ENCODE data around the gene DUSP5. TPM values are rescaled to one million over a fixed set of nuclear protein-coding genes. Genes with fewer than 3 reads are reported as not detected.

Gene DUSP5
- total RNA-seq, 1 donor from 2014 or later, result 15.0 TPM

DNA sequence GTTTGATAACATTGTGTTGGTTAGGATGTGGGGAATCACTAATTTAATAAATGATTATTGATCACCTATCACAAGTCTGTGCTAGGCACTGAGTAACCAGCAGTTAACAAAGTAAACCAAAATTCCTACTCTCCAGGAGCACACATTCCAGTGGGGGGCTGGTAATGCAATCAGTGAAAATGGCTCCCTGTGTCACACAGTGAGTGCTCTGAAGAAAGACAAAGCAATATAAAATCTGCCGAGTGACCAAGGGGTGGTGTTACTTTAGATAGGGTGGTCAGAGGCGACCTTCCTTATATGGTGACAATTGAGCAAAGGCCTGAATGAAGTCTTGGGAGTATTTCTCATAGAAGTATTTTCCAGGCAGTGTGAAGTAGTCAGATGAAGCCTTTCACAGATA is 56.2 kb downstream of the DUSP5 start:
- no peaks in the 10 kb centered on the region for H3K9me3 ChIP-seq (replicated peaks)
- no peaks in the 10 kb centered on the region for H3K36me3 ChIP-seq
- no peak for DNase-seq
- H3K4me1 ChIP-seq, result no peaks in the 10 kb centered on the region
- H3K4me3 ChIP-seq, result no peak overlapping the region
- TF ChIP-seq, protein P1, sequence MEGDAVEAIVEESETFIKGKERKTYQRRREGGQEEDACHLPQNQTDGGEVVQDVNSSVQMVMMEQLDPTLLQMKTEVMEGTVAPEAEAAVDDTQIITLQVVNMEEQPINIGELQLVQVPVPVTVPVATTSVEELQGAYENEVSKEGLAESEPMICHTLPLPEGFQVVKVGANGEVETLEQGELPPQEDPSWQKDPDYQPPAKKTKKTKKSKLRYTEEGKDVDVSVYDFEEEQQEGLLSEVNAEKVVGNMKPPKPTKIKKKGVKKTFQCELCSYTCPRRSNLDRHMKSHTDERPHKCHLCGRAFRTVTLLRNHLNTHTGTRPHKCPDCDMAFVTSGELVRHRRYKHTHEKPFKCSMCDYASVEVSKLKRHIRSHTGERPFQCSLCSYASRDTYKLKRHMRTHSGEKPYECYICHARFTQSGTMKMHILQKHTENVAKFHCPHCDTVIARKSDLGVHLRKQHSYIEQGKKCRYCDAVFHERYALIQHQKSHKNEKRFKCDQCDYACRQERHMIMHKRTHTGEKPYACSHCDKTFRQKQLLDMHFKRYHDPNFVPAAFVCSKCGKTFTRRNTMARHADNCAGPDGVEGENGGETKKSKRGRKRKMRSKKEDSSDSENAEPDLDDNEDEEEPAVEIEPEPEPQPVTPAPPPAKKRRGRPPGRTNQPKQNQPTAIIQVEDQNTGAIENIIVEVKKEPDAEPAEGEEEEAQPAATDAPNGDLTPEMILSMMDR (IDR thresholded peaks at IDR 0.05; ENCODE audit: borderline replicate concordance), result no peak
- no peaks in the 10 kb centered on the region for H3K27me3 ChIP-seq (ENCODE audit: low read depth)
- H3K27ac ChIP-seq (replicated peaks), result no peak overlapping the region
- intact Hi-C loops (cut with micrococcal nuclease), result no loop called here

DNA sequence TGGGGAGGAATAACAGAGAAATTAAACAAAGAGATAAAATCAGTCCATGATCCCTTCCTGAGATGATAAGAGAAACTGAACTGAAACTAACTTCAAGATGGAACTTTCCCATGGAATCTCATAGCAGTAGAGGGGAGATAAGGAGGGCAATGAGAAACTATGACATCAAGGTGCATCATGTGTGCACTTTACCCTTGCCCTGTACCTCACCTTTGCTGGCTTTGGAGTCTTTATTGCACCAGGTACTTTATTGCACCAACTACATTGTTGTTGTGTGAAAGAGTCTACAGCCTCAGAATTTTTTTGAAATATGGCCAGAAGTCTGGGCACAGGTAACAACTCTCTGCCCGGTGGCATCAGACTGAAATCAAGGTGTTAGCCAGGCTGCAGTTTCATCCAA is 58.6 kb downstream of the DUSP5 start:
- no peak overlapping the region for H3K27ac ChIP-seq (replicated peaks)
- no peak overlapping the region for H3K4me3 ChIP-seq
- peaks cover 5% of the 10 kb centered on the region for H3K27me3 ChIP-seq (ENCODE audit: low read depth)
- TF ChIP-seq, protein P1 (IDR thresholded peaks at IDR 0.05; ENCODE audit: borderline replicate concordance), result no peak
- no peaks in the 10 kb centered on the region for H3K4me1 ChIP-seq
- intact Hi-C loops (cut with micrococcal nuclease), result no loop called here
- H3K36me3 ChIP-seq, result no peaks in the 10 kb centered on the region
- H3K9me3 ChIP-seq (replicated peaks), result no peaks in the 10 kb centered on the region
- DNase-seq, result no peak

DNA sequence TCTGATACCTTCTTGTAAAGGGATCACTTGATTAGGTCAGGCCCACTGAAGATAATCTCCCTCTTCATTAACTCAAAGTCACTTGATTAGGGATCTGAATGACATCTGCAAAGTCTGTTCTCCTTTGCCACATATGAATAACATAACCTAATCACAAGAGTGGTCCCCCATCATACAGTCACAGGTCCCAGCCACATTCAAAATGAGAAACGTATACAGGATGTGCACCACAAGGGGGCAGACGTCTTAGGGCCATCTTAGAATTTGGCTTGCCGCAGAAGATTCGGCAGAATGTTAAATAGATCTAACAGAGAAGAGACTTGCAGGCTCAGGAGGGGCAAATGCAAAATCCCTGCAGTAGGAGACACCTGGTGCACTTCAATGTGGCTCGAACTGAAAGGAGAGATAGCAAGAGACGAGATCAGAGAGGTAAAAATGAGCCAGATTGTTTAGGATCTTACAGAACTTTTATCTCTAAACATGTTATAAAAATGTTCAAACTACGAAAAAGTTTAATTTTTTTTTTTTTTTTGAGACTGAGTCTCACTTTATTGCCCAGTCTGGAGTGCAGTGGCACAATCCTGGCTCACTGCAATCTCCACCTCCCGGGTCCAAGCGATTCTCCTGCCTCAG is 59.4 kb downstream of the DUSP5 start:
- no peaks in the 10 kb centered on the region for H3K9me3 ChIP-seq (replicated peaks)
- intact Hi-C loops (cut with micrococcal nuclease), result no loop called here
- DNase-seq, result no peak
- H3K27ac ChIP-seq (replicated peaks), result no peak overlapping the region
- H3K4me3 ChIP-seq, result no peak overlapping the region
- no peaks in the 10 kb centered on the region for H3K4me1 ChIP-seq
- TF ChIP-seq, protein P1 (IDR thresholded peaks at IDR 0.05; ENCODE audit: borderline replicate concordance), result peak; percentile 80
- peaks cover 5% of the 10 kb centered on the region for H3K27me3 ChIP-seq (ENCODE audit: low read depth)
- no peaks in the 10 kb centered on the region for H3K36me3 ChIP-seq

DNA sequence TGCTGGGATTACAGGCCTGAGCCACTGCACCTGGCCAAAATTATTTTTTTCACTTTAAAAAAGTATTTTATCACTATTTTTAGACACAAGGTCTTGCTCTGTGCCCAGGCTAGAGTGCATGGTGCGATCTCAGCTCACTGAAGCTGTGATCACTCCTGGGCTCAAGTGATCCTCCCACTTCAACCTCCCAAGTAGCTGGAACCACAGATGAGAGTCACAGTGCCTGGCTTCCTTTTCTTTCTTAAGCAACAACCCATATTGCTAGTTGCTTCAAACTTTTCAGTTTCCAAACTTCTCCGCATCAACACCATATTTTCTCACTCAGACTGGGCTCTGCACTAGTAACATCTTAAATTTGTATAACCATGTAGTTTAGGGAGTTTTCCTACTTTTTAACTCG is 60.3 kb downstream of the DUSP5 start:
- DNase-seq, result no peak
- H3K27me3 ChIP-seq (ENCODE audit: low read depth), result peaks cover 7% of the 10 kb centered on the region
- no peak overlapping the region for H3K4me3 ChIP-seq
- H3K4me1 ChIP-seq, result no peaks in the 10 kb centered on the region
- TF ChIP-seq, protein P1 (IDR thresholded peaks at IDR 0.05; ENCODE audit: borderline replicate concordance), result no peak
- no peaks in the 10 kb centered on the region for H3K36me3 ChIP-seq
- intact Hi-C loops (cut with micrococcal nuclease), result no loop called here
- no peaks in the 10 kb centered on the region for H3K9me3 ChIP-seq (replicated peaks)
- H3K27ac ChIP-seq (replicated peaks), result no peak overlapping the region

DNA sequence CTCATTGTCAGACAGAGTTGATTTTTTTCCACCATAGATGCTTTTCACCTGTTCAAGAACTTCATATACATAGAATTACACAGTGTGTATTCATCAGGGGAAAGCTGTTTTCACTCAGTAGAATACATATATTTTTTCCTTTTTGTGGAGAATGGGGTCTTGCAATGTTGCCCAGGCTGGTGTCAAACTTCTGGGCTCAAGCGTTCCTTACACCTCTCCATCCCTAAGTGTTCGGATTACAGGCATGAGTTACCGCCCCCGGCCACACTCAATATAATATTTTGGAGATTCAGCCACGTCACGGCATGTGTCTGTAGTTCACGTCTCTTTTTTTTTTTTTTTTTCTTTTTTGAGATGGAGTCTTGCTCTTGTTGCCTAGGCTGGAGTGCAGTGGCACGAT is 62.3 kb downstream of the DUSP5 start:
- H3K27ac ChIP-seq (replicated peaks), result no peak overlapping the region
- no peak overlapping the region for H3K4me3 ChIP-seq
- TF ChIP-seq, protein P1 (IDR thresholded peaks at IDR 0.05; ENCODE audit: borderline replicate concordance), result no peak
- no peaks in the 10 kb centered on the region for H3K9me3 ChIP-seq (replicated peaks)
- intact Hi-C loops (cut with micrococcal nuclease), result no loop called here
- H3K4me1 ChIP-seq, result no peaks in the 10 kb centered on the region
- no peaks in the 10 kb centered on the region for H3K36me3 ChIP-seq
- H3K27me3 ChIP-seq (ENCODE audit: low read depth), result peaks cover 11% of the 10 kb centered on the region
- DNase-seq, result no peak

Other genes starting within 250 kb of the DUSP5 start
- 24.1 TPM for gene SMNDC1, start 193.0 kb upstream of the DUSP5 start, total RNA-seq
- gene SMC3, start 69.8 kb downstream of the DUSP5 start, total RNA-seq, result 20.9 TPM
- 101 TPM for gene RBM20, start 146.4 kb downstream of the DUSP5 start, total RNA-seq